ENCODE results near the gene ENKD1.
A peak's percentile ranks its signal among the peaks of the same experiment; 100 is the strongest.

GRCh38 chr16:67663151-67663876, 3.2 kb downstream of the ENKD1 start:
- TF ChIP-seq CTCF (IDR thresholded peaks at IDR 0.05) (peak in 1 of 5 experiments; percentile 12), POLR2A (IDR thresholded peaks at IDR 0.05) (no peak), POLR2AphosphoS5 (IDR thresholded peaks at IDR 0.05) (no peak)

Measured in transverse colon (tissue), 4 donors.